Thyroid gland (tissue), 4 donors: Measurements from ENCODE around the gene CSF2.

ENCODE experiments used
- CTCF ChIP-seq, 6 experiments: fragments of 200-600 bp in 3 of 6; fragments of 450-650 bp in 3 of 6; sonication (generic) in 3 of 6; IDR thresholded peaks; one replicate each; pipeline ENCODE4 v1.5.1; 2016 to 2019; ENCODE audit warnings: antibody characterized with exemption in 6 of 6, mild to moderate bottlenecking in 2 of 6, inconsistent platforms in 1 of 6, moderate library complexity in 1 of 6
- POLR2A ChIP-seq, 2 donors: fragments of 450-650 bp; IDR thresholded peaks; one replicate each; pipeline ENCODE4 v1.6.1; 2017; ENCODE audit warnings: antibody characterized with exemption in 2 of 2, mild to moderate bottlenecking in 2 of 2, moderate library complexity in 1 of 2

GRCh38 chr5:132093271-132093670, 19.7 kb downstream of the CSF2 start:
- TF ChIP-seq CTCF (IDR thresholded peaks at IDR 0.05) (no peak), POLR2A (IDR thresholded peaks at IDR 0.05) (no peak)
